Kidney (tissue), 14 donors: Measurements from ENCODE around the gene CCDC80. TPM values are rescaled to one million over a fixed set of nuclear protein-coding genes. Genes with fewer than 3 reads are reported as not detected.
A peak's percentile ranks its signal among the peaks of the same experiment; 100 is the strongest.

Experiments
- DNase-seq, 5 donors: peaks; one replicate each; pipeline ENCODE4 v3.0.0-alpha.2; 2013 to 2020
- FAIRE-seq: peaks from 2 replicates; lab custom pipeline; 2012; peaks lifted over from hg19 to GRCh38; lab: Jason Lieb, UNC
- H3K27ac ChIP-seq, 2 donors: one replicate each; pipeline ENCODE4 v1.7.0; 2013; ENCODE audit warnings: low read depth in 2 of 2, low read length in 2 of 2, inconsistent platforms in 1 of 2
- H3K27me3 ChIP-seq: one replicate; pipeline ENCODE4 v1.7.1; 2013; ENCODE audit warnings: low read length, inconsistent platforms; ENCODE audit not compliant: control insufficient read depth, insufficient read depth
- H3K36me3 ChIP-seq, 3 donors: one replicate each; pipeline versions ENCODE4 v1.7.0 to v1.7.1; 2013; ENCODE audit warnings: low read length in 3 of 3, control low read depth in 1 of 3, inconsistent platforms in 1 of 3; ENCODE audit not compliant: insufficient read depth in 3 of 3, control insufficient read depth in 2 of 3
- H3K4me1 ChIP-seq, 3 donors: one replicate each; pipeline versions ENCODE4 v1.7.0 to v1.7.1; 2013; ENCODE audit warnings: low read length in 3 of 3, inconsistent platforms in 1 of 3, low read depth in 1 of 3; ENCODE audit not compliant: control insufficient read depth in 2 of 3, insufficient read depth in 2 of 3
- H3K4me3 ChIP-seq, 3 donors: one replicate each; pipeline versions ENCODE4 v1.7.0 to v1.8.1; 2013; ENCODE audit warnings: low read length in 3 of 3, control low read depth in 1 of 3, inconsistent platforms in 1 of 3
- H3K9ac ChIP-seq, 3 donors: one replicate each; pipeline versions ENCODE4 v1.7.0 to v1.7.1; 2013; ENCODE audit warnings: low read length in 3 of 3, control low read depth in 1 of 3, inconsistent platforms in 1 of 3
- H3K9me3 ChIP-seq, 3 donors: one replicate each; pipeline versions ENCODE4 v1.7.0 to v1.7.1; 2013; ENCODE audit warnings: low read length in 3 of 3, control low read depth in 1 of 3, inconsistent platforms in 1 of 3; ENCODE audit not compliant: control insufficient read depth in 2 of 3, insufficient read depth in 1 of 3
- CTCF ChIP-seq: IDR thresholded peaks from 3 replicates; pipeline ENCODE4 v1.5.1; 2012; ENCODE audit warnings: mild to moderate bottlenecking, moderate library complexity, borderline replicate concordance; ENCODE audit not compliant: insufficient read depth; ENCODE audit errors: extremely low read depth
- intact Hi-C: fragments of 100-400 bp; cut with DNase I; formaldehyde crosslinking; loops from one replicate; pipeline ENCODE4 v1.11.1; 2022
- polyA plus RNA-seq: library from polyadenylated mRNA; stranded (reverse); fragments of 350-450 nt; fragmentation: Illumina TruSeq; extraction: RNeasy Lipid Tissue Mini Kit (QIAGEN cat#74804); gene quantifications from one replicate; pipeline ENCODE4 v1.2.3, GENCODE V29; 2014; ENCODE audit warnings: low read depth, low replicate concordance; ENCODE audit not compliant: insufficient read depth
- total RNA-seq: library from RNA; stranded (reverse); fragmentation: NEBNext Ultra II Directional; extraction: Animal tissue kit (Norgen Biotek cat#: 25700); gene quantifications from one replicate; pipeline ENCODE4 v1.2.1, GENCODE V29; 2021
- donor health status: control.
- donor health status: control.
- donor health status: control.
- donor health status: control.
- donor health status: control.
- donor health status: DM: yes; HTN: yes; CAD: no.
- donor health status: Normal renal cell carcinoma (clear cell type).

CCDC80 gene
- total and polyA plus RNA-seq, 2 donors from 2014 or later: 12.0 to 57.5 TPM

GRCh38 chr3:112583105-112583504, 57.8 kb downstream of the CCDC80 start:
- no peak for TF ChIP-seq CTCF
- no peak overlapping the region for H3K9ac ChIP-seq
- no peaks in the 10 kb centered on the region for H3K9me3 ChIP-seq
- H3K36me3 ChIP-seq: peaks cover 2 to 20% (median 9%) of the 10 kb centered on the region in 3 donors
- H3K27me3 ChIP-seq: no peaks in the 10 kb centered on the region
- H3K4me3 ChIP-seq: no peak overlapping the region
- no peak overlapping the region for H3K27ac ChIP-seq
- intact Hi-C loops: no loop called here
- no peak for DNase-seq
- FAIRE-seq: no peak
- no peaks in the 10 kb centered on the region for H3K4me1 ChIP-seq

GRCh38 chr3:112582244-112582874, 58.6 kb downstream of the CCDC80 start:
- H3K4me1 ChIP-seq: no peaks in the 10 kb centered on the region
- FAIRE-seq (peak; percentile 93), DNase-seq (peak in 3 of 5 donors; percentile 56 to 77 (median 67))
- H3K9me3 ChIP-seq: no peaks in the 10 kb centered on the region
- H3K36me3 ChIP-seq: peaks cover 0 to 20% (median 9%) of the 10 kb centered on the region in 3 donors
- no peak overlapping the region for H3K9ac ChIP-seq
- no peaks in the 10 kb centered on the region for H3K27me3 ChIP-seq
- TF ChIP-seq CTCF: peak; percentile 53
- intact Hi-C loops: no loop called here
- no peak overlapping the region for H3K27ac ChIP-seq
- H3K4me3 ChIP-seq: no peak overlapping the region

DNA sequence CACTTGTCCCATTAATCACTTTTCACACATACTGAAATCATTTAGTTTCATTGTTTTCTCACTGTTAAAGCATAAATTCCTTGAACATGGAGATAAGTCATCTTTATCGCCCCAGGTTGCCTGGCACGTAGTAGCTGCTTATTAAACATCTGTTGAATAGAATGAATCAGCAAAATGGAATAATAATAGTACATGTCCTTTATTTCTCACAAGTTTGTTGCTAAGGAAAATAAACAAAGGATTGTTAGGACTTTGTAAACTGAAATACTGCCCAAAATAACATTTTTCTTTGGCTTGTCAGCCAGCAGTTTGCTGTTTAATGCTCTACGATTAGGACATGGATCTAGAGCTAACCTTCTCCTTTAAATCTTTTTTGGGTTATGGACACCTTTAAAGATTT, 61.2 kb downstream of the CCDC80 start:
- no peak for FAIRE-seq
- H3K4me1 ChIP-seq: no peaks in the 10 kb centered on the region
- intact Hi-C loops: no loop called here
- H3K27ac ChIP-seq: no peak overlapping the region
- H3K27me3 ChIP-seq: no peaks in the 10 kb centered on the region
- peaks cover 0 to 13% (median 5%) of the 10 kb centered on the region in 3 donors for H3K36me3 ChIP-seq
- H3K9ac ChIP-seq: no peak overlapping the region
- no peak overlapping the region for H3K4me3 ChIP-seq
- no peak for TF ChIP-seq CTCF
- no peaks in the 10 kb centered on the region for H3K9me3 ChIP-seq
- no peak for DNase-seq

DNA sequence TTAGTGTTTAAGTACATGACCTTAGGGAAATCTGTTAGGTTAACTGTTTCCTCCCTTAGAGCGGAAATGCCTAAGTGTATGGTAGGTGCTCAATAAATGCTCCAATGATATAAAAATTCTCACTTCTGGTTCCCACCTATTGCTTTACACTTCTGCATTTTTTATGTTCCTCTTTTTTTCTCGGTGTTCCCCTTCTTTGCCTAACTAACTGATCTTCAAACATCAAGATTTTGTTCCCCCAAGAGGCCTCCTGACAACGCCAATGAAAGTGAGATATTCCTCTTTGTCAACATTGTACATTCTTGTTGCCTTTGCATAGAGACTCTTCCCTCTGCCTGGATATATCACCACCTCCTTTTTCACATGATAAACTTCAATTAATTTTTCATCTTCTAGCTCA, 61.7 kb downstream of the CCDC80 start:
- FAIRE-seq (no peak), DNase-seq (no peak)
- H3K4me3 ChIP-seq: no peak overlapping the region
- H3K9ac ChIP-seq: no peak overlapping the region
- intact Hi-C loops: no loop called here
- H3K27me3 ChIP-seq: no peaks in the 10 kb centered on the region
- no peaks in the 10 kb centered on the region for H3K9me3 ChIP-seq
- H3K36me3 ChIP-seq: peaks cover 0 to 10% (median 5%) of the 10 kb centered on the region in 3 donors
- H3K27ac ChIP-seq: no peak overlapping the region
- no peak for TF ChIP-seq CTCF
- H3K4me1 ChIP-seq: no peaks in the 10 kb centered on the region
